ENCODE results near the gene MAPK8IP2. TPM values are rescaled to one million over a fixed set of nuclear protein-coding genes. Genes with fewer than 3 reads are reported as not detected.

Gene MAPK8IP2
- total and polyA plus RNA-seq, 10 of the 15 experiments (the other 5 are each of a cell fraction or from before 2014, with no cell fraction given) = 0.01 to 0.13 (median 0.06) TPM; not detected in 4

DNA sequence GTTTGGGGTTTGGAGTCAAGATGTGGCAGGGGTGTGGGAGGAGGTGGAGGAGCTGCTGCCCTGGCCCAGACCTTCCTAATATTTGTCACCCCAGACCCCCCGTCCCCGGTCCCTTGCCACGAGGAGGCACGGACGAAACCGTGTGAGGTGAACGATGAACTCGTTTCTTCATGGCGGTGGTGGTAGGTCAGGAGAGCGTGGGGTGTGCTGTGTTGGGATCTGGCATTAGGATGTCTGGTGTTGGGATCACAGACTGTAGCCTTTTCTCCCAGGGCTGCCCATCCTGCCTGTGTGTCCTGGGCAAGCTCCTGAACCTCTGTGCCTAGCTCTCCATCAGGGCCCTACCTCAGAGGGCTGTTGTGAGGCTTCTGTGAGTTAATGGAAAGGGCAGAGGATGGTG lies 8.4 kb downstream of the MAPK8IP2 start:
- TF ChIP-seq MYB (IDR thresholded peaks at IDR 0.05; ENCODE audit: borderline replicate concordance, low read depth, low read length) (no peak), BCL11A (IDR thresholded peaks at IDR 0.05; ENCODE audit: low read depth, low read length) (no peak), CEBPZ (IDR thresholded peaks at IDR 0.05; ENCODE audit: low read depth, low read length) (no peak), ESRRA (IDR thresholded peaks at IDR 0.05; ENCODE audit: low read length) (no peak), HDAC6 (IDR thresholded peaks at IDR 0.05; ENCODE audit: unreplicated experiment) (no peak), MXI1 (IDR thresholded peaks at IDR 0.05; ENCODE audit: low read depth, low read length) (no peak), FOXK2 (IDR thresholded peaks at IDR 0.05) (no peak), IKZF1 (conservative IDR thresholded peaks at IDR 0.05) (no peak), SUPT20H (IDR thresholded peaks at IDR 0.05; ENCODE audit: borderline replicate concordance, control insufficient read depth, low read depth, low read length) (no peak)
- Histone ChIP-seq H3K27me3 (replicated peaks in 1 of 2; ENCODE audit: control insufficient read depth in 2 of 2, insufficient read depth in 2 of 2, low read length in 1 of 2) (no peaks in the 10 kb centered on the region; a peak in 2 of 4 replicates), H3K9me3 (replicated peaks; ENCODE audit: control insufficient read depth, insufficient read depth, low read length) (no peaks in the 10 kb centered on the region), H3K4me1 (ENCODE audit: control insufficient read depth, insufficient read depth, low read length) (no peaks in the 10 kb centered on the region), H3K36me3 (ENCODE audit: control insufficient read depth in 2 of 2, insufficient read depth in 2 of 2, low read length in 1 of 2) (no peaks in the 10 kb centered on the region), H4K20me1 (ENCODE audit: control insufficient read depth, insufficient read depth) (no peaks in the 10 kb centered on the region), H3K79me2 (ENCODE audit: control insufficient read depth, insufficient read depth, low read length) (no peaks in the 10 kb centered on the region), H3K4me2 (ENCODE audit: control insufficient read depth, insufficient read depth) (no peak overlapping the region), H3K9ac (ENCODE audit: control insufficient read depth, insufficient read depth, low read length) (no peak overlapping the region), H3K27ac (ENCODE audit: control insufficient read depth, insufficient read depth) (no peak overlapping the region), H3K4me3 (no peak overlapping the region), H2AFZ (ENCODE audit: control insufficient read depth, low read depth, low read length) (no peak overlapping the region)
- ATAC-seq (no peak), DNase-seq (ENCODE audit: low read depth, low spot score) (no peak), FAIRE-seq (no peak)
- in situ Hi-C loops (cut with MboI) (no loop called here), intact Hi-C loops (cut with micrococcal nuclease; ENCODE audit: unreplicated experiment) (no loop called here)
- SMC1A ChIA-PET (ENCODE audit: uncharacterized antibody, unreplicated experiment) = no interaction called here
- POLR2A ChIA-PET = no interaction called here
- 45% methylated on average over 10 of the region's 10 CpGs for WGBS (ENCODE audit: insufficient coverage, insufficient replicate concordance, low lambda C conversion rate, missing lambda C conversion rate)
- no TSS peak for BruUV-seq (replicated peaks)
- RAD21 ChIA-PET (ENCODE audit: unreplicated experiment) = no interaction called here
- CTCF ChIA-PET = interaction anchor here (0.9 kb wide), 1 partner anchor 11 kb away, joined by 5 read pairs; no protein-coding TSS in a partner anchor
